Suprapubic skin (tissue), 4 donors: Measurements from ENCODE around the gene RPL10.

ENCODE experiments used
- CTCF ChIP-seq, 2 donors: fragments of 200-600 bp in 1 of 2; fragments of 450-650 bp in 1 of 2; sonication (generic) in 1 of 2; IDR thresholded peaks; one replicate each; pipeline ENCODE4 v1.5.1; 2016 to 2019; ENCODE audit warnings: antibody characterized with exemption in 2 of 2, mild to moderate bottlenecking in 1 of 2, moderate library complexity in 1 of 2
- EP300 ChIP-seq: sonication (generic); formaldehyde crosslinking; IDR thresholded peaks from one replicate; pipeline ENCODE4 v1.6.1; 2017; ENCODE audit warnings: antibody characterized with exemption
- POLR2A ChIP-seq, 2 donors: fragments of 450-650 bp; IDR thresholded peaks; one replicate each; pipeline ENCODE4 v1.6.1; 2017; ENCODE audit warnings: antibody characterized with exemption in 2 of 2, mild to moderate bottlenecking in 2 of 2, moderate library complexity in 2 of 2
- POLR2AphosphoS5 ChIP-seq, 3 donors: sonication (generic); formaldehyde crosslinking; IDR thresholded peaks; one replicate each; pipeline ENCODE4 v1.6.1; 2017; ENCODE audit warnings: antibody characterized with exemption in 3 of 3

GRCh38 chrX:154362085-154362742 lies 36.0 kb upstream of the RPL10 start:
- no peak for TF ChIP-seq POLR2A (IDR thresholded peaks at IDR 0.05)
- no peak for TF ChIP-seq CTCF (IDR thresholded peaks at IDR 0.05)
- TF ChIP-seq EP300: no peak
- no peak for TF ChIP-seq POLR2AphosphoS5 (IDR thresholded peaks at IDR 0.05)
